ENCODE measurements around the gene COL23A1.

DNA sequence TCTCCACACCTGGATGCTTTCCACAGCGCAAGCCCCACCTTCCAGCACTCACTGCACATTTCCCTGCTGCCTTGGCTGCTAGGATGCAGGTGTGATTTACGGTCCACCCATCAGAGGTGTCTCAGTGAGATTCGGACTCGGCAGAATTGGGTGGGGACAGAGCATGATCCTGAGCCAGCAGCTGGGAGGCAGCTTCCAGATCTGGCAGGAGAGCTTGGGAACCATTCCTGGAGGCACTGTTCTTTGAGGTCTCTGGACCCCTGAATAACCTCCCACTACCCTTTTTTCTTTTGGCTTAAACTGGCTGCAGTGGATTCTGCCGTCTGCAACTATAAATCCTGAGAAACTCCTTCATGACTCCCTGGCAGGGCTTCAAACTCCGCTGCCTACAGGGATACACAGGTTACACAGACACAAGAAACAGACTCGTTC is 258.0 kb downstream of the COL23A1 start:
- TF ChIP-seq SALL2 (CRISPR knock-in tag; IDR thresholded peaks at IDR 0.05), result no peak
- TF ChIP-seq, protein P1, sequence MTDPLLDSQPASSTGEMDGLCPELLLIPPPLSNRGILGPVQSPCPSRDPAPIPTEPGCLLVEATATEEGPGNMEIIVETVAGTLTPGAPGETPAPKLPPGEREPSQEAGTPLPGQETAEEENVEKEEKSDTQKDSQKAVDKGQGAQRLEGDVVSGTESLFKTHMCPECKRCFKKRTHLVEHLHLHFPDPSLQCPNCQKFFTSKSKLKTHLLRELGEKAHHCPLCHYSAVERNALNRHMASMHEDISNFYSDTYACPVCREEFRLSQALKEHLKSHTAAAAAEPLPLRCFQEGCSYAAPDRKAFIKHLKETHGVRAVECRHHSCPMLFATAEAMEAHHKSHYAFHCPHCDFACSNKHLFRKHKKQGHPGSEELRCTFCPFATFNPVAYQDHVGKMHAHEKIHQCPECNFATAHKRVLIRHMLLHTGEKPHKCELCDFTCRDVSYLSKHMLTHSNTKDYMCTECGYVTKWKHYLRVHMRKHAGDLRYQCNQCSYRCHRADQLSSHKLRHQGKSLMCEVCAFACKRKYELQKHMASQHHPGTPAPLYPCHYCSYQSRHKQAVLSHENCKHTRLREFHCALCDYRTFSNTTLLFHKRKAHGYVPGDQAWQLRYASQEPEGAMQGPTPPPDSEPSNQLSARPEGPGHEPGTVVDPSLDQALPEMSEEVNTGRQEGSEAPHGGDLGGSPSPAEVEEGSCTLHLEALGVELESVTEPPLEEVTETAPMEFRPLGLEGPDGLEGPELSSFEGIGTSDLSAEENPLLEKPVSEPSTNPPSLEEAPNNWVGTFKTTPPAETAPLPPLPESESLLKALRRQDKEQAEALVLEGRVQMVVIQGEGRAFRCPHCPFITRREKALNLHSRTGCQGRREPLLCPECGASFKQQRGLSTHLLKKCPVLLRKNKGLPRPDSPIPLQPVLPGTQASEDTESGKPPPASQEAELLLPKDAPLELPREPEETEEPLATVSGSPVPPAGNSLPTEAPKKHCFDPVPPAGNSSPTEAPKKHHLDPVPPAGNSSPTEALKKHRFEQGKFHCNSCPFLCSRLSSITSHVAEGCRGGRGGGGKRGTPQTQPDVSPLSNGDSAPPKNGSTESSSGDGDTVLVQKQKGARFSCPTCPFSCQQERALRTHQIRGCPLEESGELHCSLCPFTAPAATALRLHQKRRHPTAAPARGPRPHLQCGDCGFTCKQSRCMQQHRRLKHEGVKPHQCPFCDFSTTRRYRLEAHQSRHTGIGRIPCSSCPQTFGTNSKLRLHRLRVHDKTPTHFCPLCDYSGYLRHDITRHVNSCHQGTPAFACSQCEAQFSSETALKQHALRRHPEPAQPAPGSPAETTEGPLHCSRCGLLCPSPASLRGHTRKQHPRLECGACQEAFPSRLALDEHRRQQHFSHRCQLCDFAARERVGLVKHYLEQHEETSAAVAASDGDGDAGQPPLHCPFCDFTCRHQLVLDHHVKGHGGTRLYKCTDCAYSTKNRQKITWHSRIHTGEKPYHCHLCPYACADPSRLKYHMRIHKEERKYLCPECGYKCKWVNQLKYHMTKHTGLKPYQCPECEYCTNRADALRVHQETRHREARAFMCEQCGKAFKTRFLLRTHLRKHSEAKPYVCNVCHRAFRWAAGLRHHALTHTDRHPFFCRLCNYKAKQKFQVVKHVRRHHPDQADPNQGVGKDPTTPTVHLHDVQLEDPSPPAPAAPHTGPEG (CRISPR knock-in tag; IDR thresholded peaks at IDR 0.05), result no peak
- no peak for TF ChIP-seq POLR2A (IDR thresholded peaks at IDR 0.05; ENCODE audit: insufficient read depth in 1 of 2, low read depth in 2 of 2, low read length in 2 of 2)
- no peak for TF ChIP-seq PTBP1 (IDR thresholded peaks at IDR 0.05; ENCODE audit: low read depth, low read length, poor library complexity, severe bottlenecking)
- no peak for TF ChIP-seq MXD4 (CRISPR knock-in tag; IDR thresholded peaks at IDR 0.05)
- TF ChIP-seq ZNF326 (CRISPR knock-in tag; IDR thresholded peaks at IDR 0.05; ENCODE audit: borderline replicate concordance), result no peak
- no peak for TF ChIP-seq ZNF251 (CRISPR knock-in tag; IDR thresholded peaks at IDR 0.05)
- no peak for TF ChIP-seq ZNF557 (CRISPR knock-in tag; IDR thresholded peaks at IDR 0.05)
